ENCODE measurements around the gene GOLPH3L.
"Not testable (repeated sequence)": the region's sequence is repeated elsewhere in the genome, so short reads cannot be mapped to it uniquely, and the experiment has no call there.

GOLPH3L gene

DNA sequence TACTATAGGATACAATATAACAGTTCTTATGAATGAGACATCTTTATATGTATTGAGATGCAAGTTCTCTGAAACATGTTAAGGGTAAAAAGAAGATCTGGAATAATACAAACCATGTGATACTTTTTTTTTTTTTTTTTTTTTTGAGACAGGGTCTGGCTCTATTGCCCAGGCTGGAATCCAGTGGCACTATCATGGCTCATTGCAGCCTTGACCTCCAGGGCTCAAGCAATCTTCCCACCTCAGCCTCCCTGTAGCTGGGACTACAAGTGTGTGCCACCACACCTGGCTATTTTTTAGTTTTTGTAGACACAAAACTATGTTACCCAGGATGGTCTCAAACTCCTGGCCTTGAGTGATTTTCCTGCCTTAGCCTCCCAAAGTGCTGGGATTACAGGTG, 95.4 kb downstream of the GOLPH3L start:
- Histone ChIP-seq H3K79me2 (ENCODE audit: low read length) (no peaks in the 10 kb centered on the region), H3K27ac (ENCODE audit: low read length) (no peak overlapping the region), H3K9ac (ENCODE audit: low read length) (no peak overlapping the region), H3K9me2 (replicated peaks; ENCODE audit: insufficient read depth, low read length) (no peaks in the 10 kb centered on the region), H3K9me3 (replicated peaks; ENCODE audit: insufficient read depth, low read length) (no peaks in the 10 kb centered on the region), H3K4me2 (ENCODE audit: low read depth, low read length) (no peak overlapping the region), H2AFZ (ENCODE audit: low read length) (no peak overlapping the region), H3K4me1 (ENCODE audit: low read length) (no peaks in the 10 kb centered on the region), H3K27me3 (replicated peaks; ENCODE audit: insufficient read depth, low read length) (no peaks in the 10 kb centered on the region), H3K4me3 (ENCODE audit: low read length) (no peak overlapping the region), H3F3A (ENCODE audit: insufficient read depth, low read length) (no peaks in the 10 kb centered on the region), H3K36me3 (replicated peaks; ENCODE audit: insufficient read depth, low read length) (no peaks in the 10 kb centered on the region), H4K20me1 (ENCODE audit: insufficient read depth, low read length) (no peaks in the 10 kb centered on the region)
- TF ChIP-seq EZH2 (optimal IDR thresholded peaks at IDR 0.05; ENCODE audit: low read depth, low read length) (no peak), EZH2phosphoT487 (IDR thresholded peaks at IDR 0.05; ENCODE audit: low read length) (no peak)
- TF ChIP-seq, protein P1, sequence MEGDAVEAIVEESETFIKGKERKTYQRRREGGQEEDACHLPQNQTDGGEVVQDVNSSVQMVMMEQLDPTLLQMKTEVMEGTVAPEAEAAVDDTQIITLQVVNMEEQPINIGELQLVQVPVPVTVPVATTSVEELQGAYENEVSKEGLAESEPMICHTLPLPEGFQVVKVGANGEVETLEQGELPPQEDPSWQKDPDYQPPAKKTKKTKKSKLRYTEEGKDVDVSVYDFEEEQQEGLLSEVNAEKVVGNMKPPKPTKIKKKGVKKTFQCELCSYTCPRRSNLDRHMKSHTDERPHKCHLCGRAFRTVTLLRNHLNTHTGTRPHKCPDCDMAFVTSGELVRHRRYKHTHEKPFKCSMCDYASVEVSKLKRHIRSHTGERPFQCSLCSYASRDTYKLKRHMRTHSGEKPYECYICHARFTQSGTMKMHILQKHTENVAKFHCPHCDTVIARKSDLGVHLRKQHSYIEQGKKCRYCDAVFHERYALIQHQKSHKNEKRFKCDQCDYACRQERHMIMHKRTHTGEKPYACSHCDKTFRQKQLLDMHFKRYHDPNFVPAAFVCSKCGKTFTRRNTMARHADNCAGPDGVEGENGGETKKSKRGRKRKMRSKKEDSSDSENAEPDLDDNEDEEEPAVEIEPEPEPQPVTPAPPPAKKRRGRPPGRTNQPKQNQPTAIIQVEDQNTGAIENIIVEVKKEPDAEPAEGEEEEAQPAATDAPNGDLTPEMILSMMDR (IDR thresholded peaks at IDR 0.05; ENCODE audit: low read length): no peak
- no peak for DNase-seq

DNA sequence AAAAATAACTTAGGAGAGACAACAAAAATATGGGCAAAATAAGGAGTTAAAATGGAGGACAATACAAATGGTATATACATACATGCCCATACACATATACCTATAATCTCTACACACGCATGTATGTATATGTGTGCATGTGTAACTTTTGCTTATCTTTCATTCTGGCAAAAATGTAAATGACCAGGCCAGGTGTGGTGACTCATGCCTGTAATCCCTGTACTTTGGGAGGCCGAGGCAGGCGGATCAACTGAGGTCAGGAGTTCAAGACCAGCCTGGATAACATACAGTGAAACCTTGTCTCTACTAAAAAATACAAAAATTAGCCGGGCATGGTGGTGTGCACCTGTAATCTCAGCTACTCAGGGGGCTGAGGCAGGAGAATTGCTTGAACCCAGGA, 98.6 kb downstream of the GOLPH3L start:
- H2AFZ ChIP-seq (ENCODE audit: low read length); H3K4me3 ChIP-seq (ENCODE audit: low read length); H3K79me2 ChIP-seq (ENCODE audit: low read length); H3K27ac ChIP-seq (ENCODE audit: low read length); H3K9ac ChIP-seq (ENCODE audit: low read length); H3K4me1 ChIP-seq (ENCODE audit: low read length); H3K9me2 ChIP-seq (replicated peaks; ENCODE audit: insufficient read depth, low read length); H3K36me3 ChIP-seq (replicated peaks; ENCODE audit: insufficient read depth, low read length); H4K20me1 ChIP-seq (ENCODE audit: insufficient read depth, low read length); DNase-seq; H3K4me2 ChIP-seq (ENCODE audit: low read depth, low read length); H3F3A ChIP-seq (ENCODE audit: insufficient read depth, low read length); H3K27me3 ChIP-seq (replicated peaks; ENCODE audit: insufficient read depth, low read length); H3K9me3 ChIP-seq (replicated peaks; ENCODE audit: insufficient read depth, low read length): not testable (repeated sequence)

DNA sequence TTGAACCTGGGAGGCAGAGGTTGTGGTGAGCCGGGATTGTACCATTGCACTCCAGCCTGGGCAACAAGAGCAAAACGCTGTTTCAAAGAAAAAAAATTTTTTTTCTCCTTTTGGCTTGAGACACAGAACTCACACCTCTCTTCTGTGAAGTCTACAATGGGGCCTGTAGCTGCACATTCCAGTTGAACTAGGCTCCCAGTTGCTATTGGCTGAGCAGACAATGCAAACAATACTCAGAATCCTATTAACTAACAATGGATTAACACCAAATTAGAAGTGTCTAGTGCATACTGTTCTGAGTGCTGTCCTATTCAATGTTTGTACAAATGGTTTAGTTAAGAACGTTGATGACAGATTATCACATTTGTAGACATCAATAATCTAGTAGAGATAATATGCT, 100.0 kb downstream of the GOLPH3L start:
- no peak overlapping the region for H3K27ac ChIP-seq (ENCODE audit: low read length)
- H3K9me3 ChIP-seq (replicated peaks; ENCODE audit: insufficient read depth, low read length): no peaks in the 10 kb centered on the region
- no peak overlapping the region for H3K4me2 ChIP-seq (ENCODE audit: low read depth, low read length)
- H4K20me1 ChIP-seq (ENCODE audit: insufficient read depth, low read length): no peaks in the 10 kb centered on the region
- no peaks in the 10 kb centered on the region for H3K27me3 ChIP-seq (replicated peaks; ENCODE audit: insufficient read depth, low read length)
- DNase-seq: no peak
- H3K4me3 ChIP-seq (ENCODE audit: low read length): no peak overlapping the region
- H3F3A ChIP-seq (ENCODE audit: insufficient read depth, low read length): no peaks in the 10 kb centered on the region
- no peaks in the 10 kb centered on the region for H3K79me2 ChIP-seq (ENCODE audit: low read length)
- TF ChIP-seq EZH2 (optimal IDR thresholded peaks at IDR 0.05; ENCODE audit: low read depth, low read length): no peak
- TF ChIP-seq EZH2phosphoT487 (IDR thresholded peaks at IDR 0.05; ENCODE audit: low read length): no peak
- TF ChIP-seq, protein P1 (IDR thresholded peaks at IDR 0.05; ENCODE audit: low read length): no peak
- H2AFZ ChIP-seq (ENCODE audit: low read length): no peak overlapping the region
- no peak overlapping the region for H3K9ac ChIP-seq (ENCODE audit: low read length)
- H3K4me1 ChIP-seq (ENCODE audit: low read length): no peaks in the 10 kb centered on the region
- H3K9me2 ChIP-seq (replicated peaks; ENCODE audit: insufficient read depth, low read length): no peaks in the 10 kb centered on the region
- H3K36me3 ChIP-seq (replicated peaks; ENCODE audit: insufficient read depth, low read length): no peaks in the 10 kb centered on the region

Measured in MM.1S (cell line).